ENCODE results near the gene SMCR8.

Gene SMCR8

DNA sequence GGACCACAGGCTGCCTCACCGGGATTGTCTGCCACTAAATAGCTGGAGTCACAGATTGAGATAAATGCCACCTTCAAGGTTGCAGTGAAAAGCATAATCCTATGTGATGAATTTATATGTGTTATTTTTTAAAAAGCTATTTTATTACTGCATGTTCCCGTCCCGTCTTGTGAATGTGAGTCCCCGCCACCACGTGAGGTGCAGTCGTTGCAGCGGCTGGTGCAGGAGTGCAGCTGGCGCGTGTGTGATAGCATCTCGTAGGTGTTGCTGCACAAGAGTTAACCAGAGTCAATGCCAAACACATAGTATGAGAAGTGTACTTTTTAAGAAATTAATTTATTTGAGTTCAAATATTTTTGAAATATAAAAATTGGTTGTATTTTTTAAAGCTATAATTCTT is 12.5 kb downstream of the SMCR8 start:
- Histone ChIP-seq H2AFZ (ENCODE audit: low read length) (no peak overlapping the region), H3K9me3 (ENCODE audit: low read length) (no peaks in the 10 kb centered on the region), H3K4me2 (ENCODE audit: low read length) (no peak overlapping the region), H3K79me2 (ENCODE audit: insufficient read depth, low read length) (no peaks in the 10 kb centered on the region), H3K9me2 (ENCODE audit: low read depth, low read length) (no peaks in the 10 kb centered on the region), H3K4me3 (ENCODE audit: low read depth, low read length, poor library complexity, severe bottlenecking) (no peak overlapping the region), H3K4me1 (ENCODE audit: insufficient read depth, low read length, severe bottlenecking) (peaks cover 6% of the 10 kb centered on the region), H3K9ac (ENCODE audit: low read length) (no peak overlapping the region), H3K27me3 (ENCODE audit: insufficient read depth, low read length) (no peaks in the 10 kb centered on the region), H4K20me1 (ENCODE audit: insufficient read depth, low read length) (no peaks in the 10 kb centered on the region), H3K36me3 (ENCODE audit: insufficient read depth, low read length) (peaks cover 71% of the 10 kb centered on the region), H3K27ac (ENCODE audit: low read depth, low read length, poor library complexity, severe bottlenecking) (no peak overlapping the region), H3F3A (ENCODE audit: insufficient read depth, low read length) (no peaks in the 10 kb centered on the region)
- no peak for TF ChIP-seq EZH2 (IDR thresholded peaks at IDR 0.05; ENCODE audit: borderline replicate concordance, low read length)
- TF ChIP-seq, protein P1, sequence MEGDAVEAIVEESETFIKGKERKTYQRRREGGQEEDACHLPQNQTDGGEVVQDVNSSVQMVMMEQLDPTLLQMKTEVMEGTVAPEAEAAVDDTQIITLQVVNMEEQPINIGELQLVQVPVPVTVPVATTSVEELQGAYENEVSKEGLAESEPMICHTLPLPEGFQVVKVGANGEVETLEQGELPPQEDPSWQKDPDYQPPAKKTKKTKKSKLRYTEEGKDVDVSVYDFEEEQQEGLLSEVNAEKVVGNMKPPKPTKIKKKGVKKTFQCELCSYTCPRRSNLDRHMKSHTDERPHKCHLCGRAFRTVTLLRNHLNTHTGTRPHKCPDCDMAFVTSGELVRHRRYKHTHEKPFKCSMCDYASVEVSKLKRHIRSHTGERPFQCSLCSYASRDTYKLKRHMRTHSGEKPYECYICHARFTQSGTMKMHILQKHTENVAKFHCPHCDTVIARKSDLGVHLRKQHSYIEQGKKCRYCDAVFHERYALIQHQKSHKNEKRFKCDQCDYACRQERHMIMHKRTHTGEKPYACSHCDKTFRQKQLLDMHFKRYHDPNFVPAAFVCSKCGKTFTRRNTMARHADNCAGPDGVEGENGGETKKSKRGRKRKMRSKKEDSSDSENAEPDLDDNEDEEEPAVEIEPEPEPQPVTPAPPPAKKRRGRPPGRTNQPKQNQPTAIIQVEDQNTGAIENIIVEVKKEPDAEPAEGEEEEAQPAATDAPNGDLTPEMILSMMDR (IDR thresholded peaks at IDR 0.05; ENCODE audit: low read length): no peak

DNA sequence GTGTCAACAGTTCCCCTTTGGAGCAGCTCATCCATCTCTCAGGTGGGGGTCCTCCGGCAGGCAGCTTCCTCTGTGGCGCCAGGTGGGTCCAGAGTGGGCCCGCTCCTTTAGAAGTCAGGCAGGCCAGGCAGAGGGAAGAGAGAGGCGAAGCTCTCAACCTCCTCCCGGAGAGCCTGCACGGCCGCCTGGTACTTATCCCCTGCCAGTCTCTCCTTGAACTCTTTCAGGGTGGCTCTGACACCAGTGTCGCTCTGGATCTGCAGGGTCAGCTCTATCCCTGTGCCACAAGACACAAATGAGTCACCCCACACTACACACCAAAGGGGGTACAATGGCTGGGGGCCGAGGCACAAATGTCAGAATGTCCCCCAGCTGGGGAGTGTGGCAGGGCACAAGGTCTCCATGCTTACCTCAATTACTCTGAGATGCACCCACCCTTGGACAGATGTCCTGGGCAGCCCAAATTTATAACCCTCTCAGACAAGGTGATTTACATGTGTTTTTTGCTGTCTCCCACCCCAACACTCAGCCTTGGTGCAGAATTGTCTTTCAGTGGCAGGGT is 13.6 kb downstream of the SMCR8 start:
- Histone ChIP-seq H3K9me3 (ENCODE audit: low read length) (no peaks in the 10 kb centered on the region), H3K4me3 (ENCODE audit: low read depth, low read length, poor library complexity, severe bottlenecking) (no peak overlapping the region), H3K27me3 (ENCODE audit: insufficient read depth, low read length) (no peaks in the 10 kb centered on the region), H3F3A (ENCODE audit: insufficient read depth, low read length) (no peaks in the 10 kb centered on the region), H3K27ac (ENCODE audit: low read depth, low read length, poor library complexity, severe bottlenecking) (no peak overlapping the region), H3K4me2 (ENCODE audit: low read length) (no peak overlapping the region), H4K20me1 (ENCODE audit: insufficient read depth, low read length) (no peaks in the 10 kb centered on the region), H3K4me1 (ENCODE audit: insufficient read depth, low read length, severe bottlenecking) (peaks cover 6% of the 10 kb centered on the region), H3K9ac (ENCODE audit: low read length) (no peak overlapping the region), H3K36me3 (ENCODE audit: insufficient read depth, low read length) (peaks cover 74% of the 10 kb centered on the region), H3K9me2 (ENCODE audit: low read depth, low read length) (no peaks in the 10 kb centered on the region), H2AFZ (ENCODE audit: low read length) (no peak overlapping the region), H3K79me2 (ENCODE audit: insufficient read depth, low read length) (no peaks in the 10 kb centered on the region)
- no peak for TF ChIP-seq EZH2 (IDR thresholded peaks at IDR 0.05; ENCODE audit: borderline replicate concordance, low read length)
- TF ChIP-seq, protein P1 (IDR thresholded peaks at IDR 0.05; ENCODE audit: low read length): no peak

DNA sequence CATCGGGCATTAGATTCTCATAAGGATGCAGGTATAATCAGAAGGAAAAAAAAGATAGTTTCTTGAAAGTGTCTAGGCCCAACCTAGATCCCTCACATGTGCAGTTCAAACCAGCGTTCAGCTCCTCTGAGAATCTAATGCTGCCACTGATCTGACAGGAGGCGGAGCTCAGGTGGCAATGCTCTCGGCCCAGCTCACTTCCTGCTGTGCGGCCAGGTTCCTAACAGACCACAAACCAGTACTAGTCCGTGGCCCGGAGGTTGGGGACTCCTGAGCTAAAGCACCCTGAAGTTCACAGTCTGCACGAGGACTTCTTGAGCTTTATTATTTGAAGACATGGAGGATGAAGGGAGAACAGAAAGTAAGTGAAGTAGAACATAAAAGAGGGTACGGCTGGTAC is 16.8 kb downstream of the SMCR8 start:
- no peaks in the 10 kb centered on the region for H3K27me3 ChIP-seq (ENCODE audit: insufficient read depth, low read length)
- TF ChIP-seq EZH2 (IDR thresholded peaks at IDR 0.05; ENCODE audit: borderline replicate concordance, low read length): no peak
- TF ChIP-seq, protein P1 (IDR thresholded peaks at IDR 0.05; ENCODE audit: low read length): no peak
- no peaks in the 10 kb centered on the region for H3K9me3 ChIP-seq (ENCODE audit: low read length)
- H3F3A ChIP-seq (ENCODE audit: insufficient read depth, low read length): no peaks in the 10 kb centered on the region
- H3K27ac ChIP-seq (ENCODE audit: low read depth, low read length, poor library complexity, severe bottlenecking): no peak overlapping the region
- no peak overlapping the region for H3K4me2 ChIP-seq (ENCODE audit: low read length)
- no peaks in the 10 kb centered on the region for H3K79me2 ChIP-seq (ENCODE audit: insufficient read depth, low read length)
- H3K9me2 ChIP-seq (ENCODE audit: low read depth, low read length): no peaks in the 10 kb centered on the region
- H3K36me3 ChIP-seq (ENCODE audit: insufficient read depth, low read length): peaks cover 73% of the 10 kb centered on the region
- no peaks in the 10 kb centered on the region for H4K20me1 ChIP-seq (ENCODE audit: insufficient read depth, low read length)
- no peak overlapping the region for H2AFZ ChIP-seq (ENCODE audit: low read length)
- H3K9ac ChIP-seq (ENCODE audit: low read length): no peak overlapping the region
- H3K4me3 ChIP-seq (ENCODE audit: low read depth, low read length, poor library complexity, severe bottlenecking): no peak overlapping the region
- H3K4me1 ChIP-seq (ENCODE audit: insufficient read depth, low read length, severe bottlenecking): no peaks in the 10 kb centered on the region
